GM21576 (cell line): ENCODE data around the gene ZRANB1.
"Not testable (repeated sequence)": the region's sequence is repeated elsewhere in the genome, so short reads cannot be mapped to it uniquely, and the experiment has no call there.

Experiments
- ATAC-seq: cut with Tn5 transposase; IDR thresholded peaks from one replicate; pipeline ENCODE4 v1.9.1; 2021; ENCODE audit warnings: mild to moderate bottlenecking, moderate library complexity; ENCODE audit not compliant: unreplicated experiment

The ZRANB1 gene

GRCh38 chr10:124962421-124962820 is 20.5 kb downstream of the ZRANB1 start:
- ATAC-seq = no peak

GRCh38 chr10:124963866-124964720 is 22.2 kb downstream of the ZRANB1 start:
- ATAC-seq = no peak

GRCh38 chr10:124966008-124966407 is 24.1 kb downstream of the ZRANB1 start:
- no peak for ATAC-seq

GRCh38 chr10:124967255-124967654 is 25.3 kb downstream of the ZRANB1 start:
- no peak for ATAC-seq

- peak; percentile 54 for ATAC-seq
Observed at GRCh38 chr10:124971276-124971675, 29.4 kb downstream of the ZRANB1 start.

- no peak for ATAC-seq
Observed at GRCh38 chr10:124972637-124973036, 30.7 kb downstream of the ZRANB1 start.

- no peak for ATAC-seq
Observed at GRCh38 chr10:124974131-124974530, 32.2 kb downstream of the ZRANB1 start.

GRCh38 chr10:124975977-124976514 is 34.1 kb downstream of the ZRANB1 start:
- ATAC-seq = no peak

GRCh38 chr10:124977161-124977560 is 35.2 kb downstream of the ZRANB1 start:
- ATAC-seq = no peak

GRCh38 chr10:124977648-124978375 is 35.9 kb downstream of the ZRANB1 start:
- ATAC-seq = no peak

GRCh38 chr10:124978376-124978725 is 36.4 kb downstream of the ZRANB1 start:
- no peak for ATAC-seq

GRCh38 chr10:124983321-124983720 is 41.4 kb downstream of the ZRANB1 start:
- no peak for ATAC-seq

GRCh38 chr10:124984376-124984775 is 42.5 kb downstream of the ZRANB1 start:
- no peak for ATAC-seq

- ATAC-seq = no peak
Observed at GRCh38 chr10:124985162-124985561, 43.2 kb downstream of the ZRANB1 start.

- ATAC-seq = no peak
Observed at GRCh38 chr10:124987788-124988187, 45.9 kb downstream of the ZRANB1 start.

GRCh38 chr10:124988753-124989152 is 46.8 kb downstream of the ZRANB1 start:
- not testable (repeated sequence) for ATAC-seq

GRCh38 chr10:124989526-124989925 is 47.6 kb downstream of the ZRANB1 start:
- no peak for ATAC-seq

GRCh38 chr10:124990671-124991625 is 49.0 kb downstream of the ZRANB1 start:
- ATAC-seq = no peak

- no peak for ATAC-seq
Observed at GRCh38 chr10:124991835-124992234, 49.9 kb downstream of the ZRANB1 start.

GRCh38 chr10:124992462-124993344 is 50.8 kb downstream of the ZRANB1 start:
- ATAC-seq = peak; percentile 63
